ENCODE data around the gene PPP6R1. TPM values are rescaled to one million over a fixed set of nuclear protein-coding genes. Genes with fewer than 3 reads are reported as not detected.

Gene PPP6R1
- total RNA-seq, 1 experiment from 2014 or later, result 172 TPM

GRCh38 chr19:55259540-55260210 lies 858 bp upstream of the PPP6R1 start:
- TSS peak; percentile 99 for BruUV-seq (replicated peaks)

GRCh38 chr19:55258476-55258827 lies 365 bp downstream of the PPP6R1 start:
- ATAC-seq (peak; percentile 36), DNase-seq (ENCODE audit: low read depth, low spot score) (no peak)
- peak overlapping the region; percentile 81 to 96 for H3K4me3 ChIP-seq (ENCODE audit: low read depth in 2 of 2, low read length in 2 of 2)
- no peaks in the 10 kb centered on the region for H3K27me3 ChIP-seq (ENCODE audit: control insufficient read depth, insufficient read depth, low read length)
- peaks cover 5% of the 10 kb centered on the region; the same call in 1 of the 2 replicates for H3K36me3 ChIP-seq (ENCODE audit: control insufficient read depth, insufficient read depth, low read length)
- in situ Hi-C loops (cut with HindIII; ENCODE audit: low pct_unique_long_range_greater_than_20kb, low sequenced_read_pairs), result no loop called here
- no peaks in the 10 kb centered on the region for H3K9me3 ChIP-seq (ENCODE audit: control insufficient read depth, insufficient read depth, low read depth, low read length)
- H3K27ac ChIP-seq (ENCODE audit: low read length), result peak overlapping the region; percentile 84
- intact Hi-C loops (cut with micrococcal nuclease; ENCODE audit: unreplicated experiment), result no loop called here
- no TSS peak for BruUV-seq (replicated peaks)
- CTCF ChIA-PET, result interaction anchor here (0.5 kb wide), 1 partner anchor 77 kb away, joined by 13 read pairs; no protein-coding TSS in a partner anchor
- POLR2A ChIA-PET, result interaction anchor here (0.9 kb wide), 2 partner anchors 21 to 81 kb away, joined by 4 to 7 read pairs; partner anchors contain the start of gene HSPBP1
- H3K4me1 ChIP-seq (ENCODE audit: control insufficient read depth, insufficient read depth, low read length), result peaks cover 41% of the 10 kb centered on the region
- TF ChIP-seq CTCF (IDR thresholded peaks at IDR 0.05), result no peak
- TF ChIP-seq SIN3A (IDR thresholded peaks at IDR 0.05; ENCODE audit: borderline replicate concordance, insufficient read depth, low read depth, low read length), result no peak
- no peak for TF ChIP-seq POLR2AphosphoS5 (IDR thresholded peaks at IDR 0.05; ENCODE audit: low read depth, low read length)
- no peak for TF ChIP-seq TCF7L2 (IDR thresholded peaks at IDR 0.05; ENCODE audit: low read depth, low read length)

More at GRCh38 chr19:55259540-55260210, 858 bp upstream of the PPP6R1 start:
- in situ Hi-C loops (cut with HindIII; ENCODE audit: low pct_unique_long_range_greater_than_20kb, low sequenced_read_pairs) (no loop called here), intact Hi-C loops (cut with micrococcal nuclease; ENCODE audit: unreplicated experiment) (no loop called here)
- ChIA-PET POLR2A (interaction anchor here (0.5 to 0.9 kb wide), 7 partner anchors 13 to 286 kb away, joined by 3 to 9 read pairs (median 4); partner anchors contain the start of genes HSPBP1 and SBK3), CTCF (interaction anchor here (0.6 to 0.7 kb wide), 2 partner anchors 109 to 224 kb away, joined by 5 to 8 read pairs; no protein-coding TSS in a partner anchor)
- DNase-seq (ENCODE audit: low read depth, low spot score), result no peak
- H3K4me1 ChIP-seq (ENCODE audit: control insufficient read depth, insufficient read depth, low read length), result peaks cover 32% of the 10 kb centered on the region
- ATAC-seq, result no peak
- TF ChIP-seq SIN3A (IDR thresholded peaks at IDR 0.05; ENCODE audit: borderline replicate concordance, insufficient read depth, low read depth, low read length) (no peak), CTCF (IDR thresholded peaks at IDR 0.05) (no peak), POLR2AphosphoS5 (IDR thresholded peaks at IDR 0.05; ENCODE audit: low read depth, low read length) (no peak), REST (IDR thresholded peaks at IDR 0.05; ENCODE audit: insufficient read depth in 1 of 2, low read depth in 2 of 2, low read length in 1 of 2) (no peak), TCF7L2 (IDR thresholded peaks at IDR 0.05; ENCODE audit: low read depth, low read length) (no peak)
- no peaks in the 10 kb centered on the region for H3K27me3 ChIP-seq (ENCODE audit: control insufficient read depth, insufficient read depth, low read length)
- H3K36me3 ChIP-seq (ENCODE audit: control insufficient read depth, insufficient read depth, low read length), result peaks cover 5% of the 10 kb centered on the region; the same call in 1 of the 2 replicates
- H3K27ac ChIP-seq (ENCODE audit: low read length), result peak overlapping the region; percentile 99
- H3K9me3 ChIP-seq (ENCODE audit: control insufficient read depth, insufficient read depth, low read depth, low read length), result no peaks in the 10 kb centered on the region
- H3K4me3 ChIP-seq (ENCODE audit: low read depth in 2 of 2, low read length in 2 of 2), result peak overlapping the region; percentile 74 to 96

Data from Panc1 (cell line).